ENCODE results near the gene GTPBP2.

Gene GTPBP2

DNA sequence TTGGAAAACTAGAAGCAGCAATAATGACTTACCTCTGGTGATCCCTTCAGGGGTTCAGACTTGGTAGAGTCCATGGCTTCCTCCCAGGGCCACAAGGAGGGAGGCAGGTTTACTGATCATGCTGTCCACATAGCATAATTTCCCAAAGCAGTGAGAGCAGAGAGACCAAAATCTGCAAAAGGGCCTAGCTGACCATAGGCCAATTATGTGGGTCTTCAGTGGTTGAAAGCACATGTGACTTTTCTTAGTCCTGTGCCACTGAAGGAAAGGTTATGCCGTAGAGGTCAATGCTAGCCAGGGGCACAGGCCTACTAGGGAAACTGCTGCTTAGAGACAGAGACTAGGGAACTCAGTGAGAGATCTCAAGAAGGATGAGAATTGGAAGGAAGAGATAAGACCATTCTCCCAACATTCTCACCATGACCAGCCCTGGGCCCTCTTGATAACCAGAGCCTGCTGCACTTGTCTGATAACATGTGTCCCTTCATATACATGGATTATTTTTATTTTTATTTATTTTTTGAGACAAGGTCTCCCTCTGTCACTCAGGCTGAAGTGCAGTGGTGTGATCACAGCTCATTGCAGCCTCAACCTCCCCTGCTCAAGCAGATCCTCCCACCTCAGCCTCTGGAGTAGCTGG is 2.0 kb upstream of the GTPBP2 start:
- Histone ChIP-seq H2AFZ (ENCODE audit: low read length) (no peak overlapping the region), H3K9ac (ENCODE audit: low read length) (no peak overlapping the region; the same call in 1 of the 2 replicates)

DNA sequence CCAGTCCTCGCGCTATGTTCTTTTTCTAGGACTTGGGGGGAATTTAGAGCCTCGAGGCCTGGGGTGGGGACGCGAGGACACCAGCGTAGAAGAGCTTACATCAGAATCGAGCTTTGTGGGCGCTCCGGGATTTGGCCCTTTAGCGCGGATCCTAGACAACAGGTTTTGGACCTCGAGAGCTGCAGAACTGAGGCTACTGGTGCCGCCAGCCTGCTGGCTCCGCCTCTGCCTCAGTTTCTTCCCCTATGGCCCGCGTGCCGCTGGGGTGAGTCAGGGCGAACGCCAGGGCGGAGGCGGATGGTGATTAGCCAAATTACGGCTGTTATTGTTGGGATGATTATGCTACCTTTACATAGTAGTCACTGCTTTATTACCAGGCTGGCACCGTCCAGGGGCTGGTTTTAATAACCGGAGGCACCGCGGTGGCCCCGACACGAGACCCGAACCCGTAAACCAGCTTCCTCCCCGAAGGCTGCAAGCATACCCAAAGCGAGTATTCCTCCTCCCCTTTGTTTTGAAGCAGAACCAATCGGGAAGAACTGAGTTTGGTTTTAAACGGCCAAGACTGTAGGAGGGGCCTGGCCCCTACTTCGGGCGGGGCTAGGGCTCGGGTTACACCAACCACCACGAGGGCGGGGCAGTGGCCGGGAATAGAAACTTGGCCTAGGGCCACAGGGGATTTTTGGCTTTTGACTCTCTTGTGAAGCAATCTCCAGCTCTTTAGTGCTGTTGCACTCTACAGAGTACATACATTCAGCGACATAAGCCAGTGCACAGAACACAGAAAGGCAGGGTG is 639 bp upstream of the GTPBP2 start:
- peaks cover 22% of the 10 kb centered on the region; the same call in 1 of the 2 replicates for H3K36me3 ChIP-seq (ENCODE audit: insufficient read depth, low read length)
- H3K79me2 ChIP-seq (ENCODE audit: insufficient read depth, low read length): no peaks in the 10 kb centered on the region
- no peak overlapping the region; the same call in none of the 2 replicates for H2AFZ ChIP-seq (ENCODE audit: low read length)
- H3K4me1 ChIP-seq (ENCODE audit: insufficient read depth, low read length, severe bottlenecking): peaks cover 30% of the 10 kb centered on the region
- no peaks in the 10 kb centered on the region for H3K27me3 ChIP-seq (ENCODE audit: insufficient read depth, low read length)
- peak overlapping the region; percentile 95 for H3K4me2 ChIP-seq (ENCODE audit: low read length)
- peak overlapping the region; percentile 97 for H3K27ac ChIP-seq (ENCODE audit: low read depth, low read length, poor library complexity, severe bottlenecking)
- H3K9me3 ChIP-seq (ENCODE audit: low read length): no peaks in the 10 kb centered on the region
- no peak for TF ChIP-seq EZH2 (IDR thresholded peaks at IDR 0.05; ENCODE audit: borderline replicate concordance, low read length)
- TF ChIP-seq, protein P1, sequence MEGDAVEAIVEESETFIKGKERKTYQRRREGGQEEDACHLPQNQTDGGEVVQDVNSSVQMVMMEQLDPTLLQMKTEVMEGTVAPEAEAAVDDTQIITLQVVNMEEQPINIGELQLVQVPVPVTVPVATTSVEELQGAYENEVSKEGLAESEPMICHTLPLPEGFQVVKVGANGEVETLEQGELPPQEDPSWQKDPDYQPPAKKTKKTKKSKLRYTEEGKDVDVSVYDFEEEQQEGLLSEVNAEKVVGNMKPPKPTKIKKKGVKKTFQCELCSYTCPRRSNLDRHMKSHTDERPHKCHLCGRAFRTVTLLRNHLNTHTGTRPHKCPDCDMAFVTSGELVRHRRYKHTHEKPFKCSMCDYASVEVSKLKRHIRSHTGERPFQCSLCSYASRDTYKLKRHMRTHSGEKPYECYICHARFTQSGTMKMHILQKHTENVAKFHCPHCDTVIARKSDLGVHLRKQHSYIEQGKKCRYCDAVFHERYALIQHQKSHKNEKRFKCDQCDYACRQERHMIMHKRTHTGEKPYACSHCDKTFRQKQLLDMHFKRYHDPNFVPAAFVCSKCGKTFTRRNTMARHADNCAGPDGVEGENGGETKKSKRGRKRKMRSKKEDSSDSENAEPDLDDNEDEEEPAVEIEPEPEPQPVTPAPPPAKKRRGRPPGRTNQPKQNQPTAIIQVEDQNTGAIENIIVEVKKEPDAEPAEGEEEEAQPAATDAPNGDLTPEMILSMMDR (IDR thresholded peaks at IDR 0.05; ENCODE audit: low read length): no peak
- H3K9ac ChIP-seq (ENCODE audit: low read length): peak overlapping the region; percentile 95
- H3K4me3 ChIP-seq (ENCODE audit: low read depth, low read length, poor library complexity, severe bottlenecking): peak overlapping the region; percentile 90
- H4K20me1 ChIP-seq (ENCODE audit: insufficient read depth, low read length): no peaks in the 10 kb centered on the region
- no peaks in the 10 kb centered on the region for H3F3A ChIP-seq (ENCODE audit: insufficient read depth, low read length)
- H3K9me2 ChIP-seq (ENCODE audit: low read depth, low read length): no peaks in the 10 kb centered on the region

More for the DNA sequence above, 2.0 kb upstream of the GTPBP2 start:
- TF ChIP-seq, protein P1 (IDR thresholded peaks at IDR 0.05; ENCODE audit: low read length): no peak
- TF ChIP-seq EZH2 (IDR thresholded peaks at IDR 0.05; ENCODE audit: borderline replicate concordance, low read length): no peak
- peak overlapping the region; percentile 97 for H3K27ac ChIP-seq (ENCODE audit: low read depth, low read length, poor library complexity, severe bottlenecking)
- H4K20me1 ChIP-seq (ENCODE audit: insufficient read depth, low read length): no peaks in the 10 kb centered on the region
- no peak overlapping the region for H3K4me2 ChIP-seq (ENCODE audit: low read length)
- peaks cover 3% of the 10 kb centered on the region for H3K79me2 ChIP-seq (ENCODE audit: insufficient read depth, low read length)
- no peaks in the 10 kb centered on the region for H3F3A ChIP-seq (ENCODE audit: insufficient read depth, low read length)
- no peaks in the 10 kb centered on the region for H3K9me2 ChIP-seq (ENCODE audit: low read depth, low read length)
- H3K4me3 ChIP-seq (ENCODE audit: low read depth, low read length, poor library complexity, severe bottlenecking): no peak overlapping the region
- peaks cover 38% of the 10 kb centered on the region for H3K4me1 ChIP-seq (ENCODE audit: insufficient read depth, low read length, severe bottlenecking)
- H3K9me3 ChIP-seq (ENCODE audit: low read length): no peaks in the 10 kb centered on the region
- H3K27me3 ChIP-seq (ENCODE audit: insufficient read depth, low read length): no peaks in the 10 kb centered on the region
- H3K36me3 ChIP-seq (ENCODE audit: insufficient read depth, low read length): peaks cover 8% of the 10 kb centered on the region; the same call in 1 of the 2 replicates

DNA sequence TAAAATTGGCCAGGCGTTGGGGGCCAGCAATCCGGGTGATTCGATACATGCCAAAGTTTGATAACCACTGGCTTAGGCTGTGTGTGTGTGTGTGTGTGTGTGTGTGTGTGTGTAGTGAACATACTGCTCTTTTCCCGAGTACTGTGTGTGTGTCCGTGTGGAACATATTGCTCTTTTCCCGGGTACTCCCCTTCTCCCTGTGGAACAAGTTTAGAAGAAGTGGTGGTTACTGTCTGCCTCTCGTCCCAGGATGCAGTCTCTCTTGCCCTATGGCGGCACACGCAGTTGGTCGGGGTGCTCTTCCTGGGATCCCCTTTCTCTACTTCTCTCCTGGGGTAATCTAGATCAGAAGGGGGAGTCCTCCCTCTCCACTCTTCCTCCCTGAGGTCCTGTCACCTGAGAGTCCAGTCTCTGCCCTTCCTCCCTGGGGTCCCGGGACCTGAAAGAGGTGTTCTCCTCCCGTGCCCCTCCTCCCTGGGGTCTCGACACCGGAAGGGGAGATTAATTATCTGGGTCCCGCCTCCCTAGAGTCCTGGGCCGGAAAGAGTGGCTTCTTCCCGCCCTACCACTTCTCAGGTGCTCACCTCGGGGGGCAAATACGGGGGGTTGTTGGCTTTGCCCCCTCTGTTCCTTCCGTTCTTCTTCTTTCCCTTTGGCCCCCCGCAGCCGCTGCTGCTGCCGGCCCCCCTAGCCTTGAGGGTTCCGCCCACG is 516 bp downstream of the GTPBP2 start:
- Histone ChIP-seq H3K9me2 (ENCODE audit: low read depth, low read length) (no peaks in the 10 kb centered on the region), H3K27me3 (ENCODE audit: insufficient read depth, low read length) (no peaks in the 10 kb centered on the region), H3K36me3 (ENCODE audit: insufficient read depth, low read length) (peaks cover 34% of the 10 kb centered on the region), H3F3A (ENCODE audit: insufficient read depth, low read length) (no peaks in the 10 kb centered on the region), H3K27ac (ENCODE audit: low read depth, low read length, poor library complexity, severe bottlenecking) (peak overlapping the region; percentile 55), H3K4me2 (ENCODE audit: low read length) (peak overlapping the region; percentile 89), H3K4me1 (ENCODE audit: insufficient read depth, low read length, severe bottlenecking) (peaks cover 30% of the 10 kb centered on the region), H3K4me3 (ENCODE audit: low read depth, low read length, poor library complexity, severe bottlenecking) (peak overlapping the region; percentile 90), H3K79me2 (ENCODE audit: insufficient read depth, low read length) (no peaks in the 10 kb centered on the region), H3K9me3 (ENCODE audit: low read length) (no peaks in the 10 kb centered on the region), H4K20me1 (ENCODE audit: insufficient read depth, low read length) (no peaks in the 10 kb centered on the region), H3K9ac (ENCODE audit: low read length) (peak overlapping the region; percentile 94), H2AFZ (ENCODE audit: low read length) (no peak overlapping the region)
- TF ChIP-seq, protein P1 (IDR thresholded peaks at IDR 0.05; ENCODE audit: low read length): peak; percentile 35; the same call in 1 of the 2 replicates
- TF ChIP-seq EZH2 (IDR thresholded peaks at IDR 0.05; ENCODE audit: borderline replicate concordance, low read length): no peak

Data from OCI-LY1 (cell line).